ENCODE results near the gene SKOR1. TPM values are rescaled to one million over a fixed set of nuclear protein-coding genes. Genes with fewer than 3 reads are reported as not detected.

Gene SKOR1
- total and polyA plus RNA-seq, 2 of the 13 experiments (the other 11 are each of a cell fraction or from before 2014, with no cell fraction given), result 0.09 to 0.11 TPM

DNA sequence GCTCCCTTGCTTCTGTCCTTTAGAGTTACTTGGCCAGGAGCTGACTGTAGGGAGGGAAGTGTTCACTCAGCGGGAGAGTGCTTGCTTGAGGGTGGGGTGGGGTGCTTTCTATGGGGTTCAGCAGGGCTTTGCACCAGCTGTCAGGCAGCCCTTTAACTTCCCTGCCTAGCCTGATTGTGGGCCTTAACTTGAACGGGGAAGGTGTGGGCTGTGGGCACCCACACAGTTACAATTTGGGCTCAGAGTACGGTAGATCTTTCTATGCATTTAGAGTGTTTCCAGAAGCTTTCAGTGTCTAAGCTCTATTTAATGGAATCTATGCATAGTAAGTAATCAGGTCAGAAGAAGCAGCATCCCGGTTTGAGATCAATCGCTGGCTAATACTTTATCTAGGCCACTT is 48.2 kb upstream of the SKOR1 start (continued):
- no peak for TF ChIP-seq ZKSCAN8 (CRISPR knock-in tag; IDR thresholded peaks at IDR 0.05; ENCODE audit: borderline replicate concordance)

DNA sequence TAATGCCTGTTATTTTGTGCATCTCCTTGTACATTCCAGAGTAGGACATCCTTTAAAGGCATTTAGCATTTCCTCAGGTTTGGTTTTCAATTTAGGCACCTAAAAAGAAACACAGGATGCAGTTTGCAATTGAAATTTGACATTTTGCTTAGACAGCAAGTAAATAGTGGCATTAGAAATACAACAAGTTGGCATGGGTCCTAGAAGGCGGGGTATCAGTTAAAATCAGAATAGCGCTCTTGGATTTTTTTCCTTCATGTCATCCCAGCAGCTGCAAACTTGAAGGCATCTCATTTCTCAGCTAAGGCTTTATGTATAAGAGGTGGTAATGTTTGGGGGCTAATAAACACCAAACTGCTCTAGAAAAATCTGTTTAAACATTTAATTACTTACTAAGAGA is 47.5 kb upstream of the SKOR1 start:
- in situ Hi-C loops (cut with HindIII; ENCODE audit: extremely low pct_ligation_motif_present, low pct_unique_long_range_greater_than_20kb) (no loop called here), intact Hi-C loops (cut with micrococcal nuclease; ENCODE audit: unreplicated experiment) (no loop called here)
- Histone ChIP-seq H3K79me2 (ENCODE audit: insufficient read depth, low read length) (no peaks in the 10 kb centered on the region), H2AFZ (ENCODE audit: low read length) (no peak overlapping the region), H3K9me3 (ENCODE audit: low read length) (no peaks in the 10 kb centered on the region), H3K9ac (ENCODE audit: insufficient read depth, low read depth, low read length) (no peak overlapping the region), H3K4me1 (ENCODE audit: insufficient read depth, low read length) (no peaks in the 10 kb centered on the region), H3K4me3 (replicated peaks in 1 of 3; ENCODE audit: insufficient read depth in 1 of 3, low read depth in 2 of 3, low read length in 3 of 3) (no peak overlapping the region), H4K20me1 (ENCODE audit: insufficient read depth, low read length) (no peaks in the 10 kb centered on the region), H3K4me2 (ENCODE audit: low read depth, low read length) (no peak overlapping the region), H3K27ac (ENCODE audit: extremely low read length, insufficient read depth, low read length) (no peak overlapping the region), H3K27me3 (ENCODE audit: control insufficient read depth in 1 of 2, insufficient read depth in 2 of 2, low read length in 2 of 2) (no peaks in the 10 kb centered on the region), H3K36me3 (replicated peaks in 1 of 2; ENCODE audit: control insufficient read depth in 1 of 2, insufficient read depth in 2 of 2, low read length in 2 of 2) (0 out of 5 replicates have a peak, but pooled peaks cover 0 to 2% of the 10 kb centered on the region in 2 experiments)
- DNase-seq (ENCODE audit: low spot score), result no peak
- FAIRE-seq, result no peak
- ChIA-PET CTCF (ENCODE audit: low intra/inter-chr PET ratio, low total read pairs) (no interaction called here), POLR2A (no interaction called here)
- no TSS peak for BruUV-seq (replicated peaks)
- WGBS (ENCODE audit: low lambda C conversion rate), result 100% methylated on average over 2 of the region's 2 CpGs
- ATAC-seq, result no peak
- TF ChIP-seq ADNP (CRISPR knock-in tag; IDR thresholded peaks at IDR 0.05) (no peak), TBX3 (IDR thresholded peaks at IDR 0.05; ENCODE audit: borderline replicate concordance) (no peak), TCF7 (IDR thresholded peaks at IDR 0.05; ENCODE audit: low read depth) (no peak), IKZF1 (IDR thresholded peaks at IDR 0.05) (no peak), ZNF878 (CRISPR knock-in tag; IDR thresholded peaks at IDR 0.05) (no peak), ZNF773 (CRISPR knock-in tag; IDR thresholded peaks at IDR 0.05; ENCODE audit: borderline replicate concordance) (no peak)
- TF ChIP-seq, protein P1, sequence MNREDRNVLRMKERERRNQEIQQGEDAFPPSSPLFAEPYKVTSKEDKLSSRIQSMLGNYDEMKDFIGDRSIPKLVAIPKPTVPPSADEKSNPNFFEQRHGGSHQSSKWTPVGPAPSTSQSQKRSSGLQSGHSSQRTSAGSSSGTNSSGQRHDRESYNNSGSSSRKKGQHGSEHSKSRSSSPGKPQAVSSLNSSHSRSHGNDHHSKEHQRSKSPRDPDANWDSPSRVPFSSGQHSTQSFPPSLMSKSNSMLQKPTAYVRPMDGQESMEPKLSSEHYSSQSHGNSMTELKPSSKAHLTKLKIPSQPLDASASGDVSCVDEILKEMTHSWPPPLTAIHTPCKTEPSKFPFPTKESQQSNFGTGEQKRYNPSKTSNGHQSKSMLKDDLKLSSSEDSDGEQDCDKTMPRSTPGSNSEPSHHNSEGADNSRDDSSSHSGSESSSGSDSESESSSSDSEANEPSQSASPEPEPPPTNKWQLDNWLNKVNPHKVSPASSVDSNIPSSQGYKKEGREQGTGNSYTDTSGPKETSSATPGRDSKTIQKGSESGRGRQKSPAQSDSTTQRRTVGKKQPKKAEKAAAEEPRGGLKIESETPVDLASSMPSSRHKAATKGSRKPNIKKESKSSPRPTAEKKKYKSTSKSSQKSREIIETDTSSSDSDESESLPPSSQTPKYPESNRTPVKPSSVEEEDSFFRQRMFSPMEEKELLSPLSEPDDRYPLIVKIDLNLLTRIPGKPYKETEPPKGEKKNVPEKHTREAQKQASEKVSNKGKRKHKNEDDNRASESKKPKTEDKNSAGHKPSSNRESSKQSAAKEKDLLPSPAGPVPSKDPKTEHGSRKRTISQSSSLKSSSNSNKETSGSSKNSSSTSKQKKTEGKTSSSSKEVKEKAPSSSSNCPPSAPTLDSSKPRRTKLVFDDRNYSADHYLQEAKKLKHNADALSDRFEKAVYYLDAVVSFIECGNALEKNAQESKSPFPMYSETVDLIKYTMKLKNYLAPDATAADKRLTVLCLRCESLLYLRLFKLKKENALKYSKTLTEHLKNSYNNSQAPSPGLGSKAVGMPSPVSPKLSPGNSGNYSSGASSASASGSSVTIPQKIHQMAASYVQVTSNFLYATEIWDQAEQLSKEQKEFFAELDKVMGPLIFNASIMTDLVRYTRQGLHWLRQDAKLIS (CRISPR knock-in tag; IDR thresholded peaks at IDR 0.05), result no peak
- TF ChIP-seq, protein P2, sequence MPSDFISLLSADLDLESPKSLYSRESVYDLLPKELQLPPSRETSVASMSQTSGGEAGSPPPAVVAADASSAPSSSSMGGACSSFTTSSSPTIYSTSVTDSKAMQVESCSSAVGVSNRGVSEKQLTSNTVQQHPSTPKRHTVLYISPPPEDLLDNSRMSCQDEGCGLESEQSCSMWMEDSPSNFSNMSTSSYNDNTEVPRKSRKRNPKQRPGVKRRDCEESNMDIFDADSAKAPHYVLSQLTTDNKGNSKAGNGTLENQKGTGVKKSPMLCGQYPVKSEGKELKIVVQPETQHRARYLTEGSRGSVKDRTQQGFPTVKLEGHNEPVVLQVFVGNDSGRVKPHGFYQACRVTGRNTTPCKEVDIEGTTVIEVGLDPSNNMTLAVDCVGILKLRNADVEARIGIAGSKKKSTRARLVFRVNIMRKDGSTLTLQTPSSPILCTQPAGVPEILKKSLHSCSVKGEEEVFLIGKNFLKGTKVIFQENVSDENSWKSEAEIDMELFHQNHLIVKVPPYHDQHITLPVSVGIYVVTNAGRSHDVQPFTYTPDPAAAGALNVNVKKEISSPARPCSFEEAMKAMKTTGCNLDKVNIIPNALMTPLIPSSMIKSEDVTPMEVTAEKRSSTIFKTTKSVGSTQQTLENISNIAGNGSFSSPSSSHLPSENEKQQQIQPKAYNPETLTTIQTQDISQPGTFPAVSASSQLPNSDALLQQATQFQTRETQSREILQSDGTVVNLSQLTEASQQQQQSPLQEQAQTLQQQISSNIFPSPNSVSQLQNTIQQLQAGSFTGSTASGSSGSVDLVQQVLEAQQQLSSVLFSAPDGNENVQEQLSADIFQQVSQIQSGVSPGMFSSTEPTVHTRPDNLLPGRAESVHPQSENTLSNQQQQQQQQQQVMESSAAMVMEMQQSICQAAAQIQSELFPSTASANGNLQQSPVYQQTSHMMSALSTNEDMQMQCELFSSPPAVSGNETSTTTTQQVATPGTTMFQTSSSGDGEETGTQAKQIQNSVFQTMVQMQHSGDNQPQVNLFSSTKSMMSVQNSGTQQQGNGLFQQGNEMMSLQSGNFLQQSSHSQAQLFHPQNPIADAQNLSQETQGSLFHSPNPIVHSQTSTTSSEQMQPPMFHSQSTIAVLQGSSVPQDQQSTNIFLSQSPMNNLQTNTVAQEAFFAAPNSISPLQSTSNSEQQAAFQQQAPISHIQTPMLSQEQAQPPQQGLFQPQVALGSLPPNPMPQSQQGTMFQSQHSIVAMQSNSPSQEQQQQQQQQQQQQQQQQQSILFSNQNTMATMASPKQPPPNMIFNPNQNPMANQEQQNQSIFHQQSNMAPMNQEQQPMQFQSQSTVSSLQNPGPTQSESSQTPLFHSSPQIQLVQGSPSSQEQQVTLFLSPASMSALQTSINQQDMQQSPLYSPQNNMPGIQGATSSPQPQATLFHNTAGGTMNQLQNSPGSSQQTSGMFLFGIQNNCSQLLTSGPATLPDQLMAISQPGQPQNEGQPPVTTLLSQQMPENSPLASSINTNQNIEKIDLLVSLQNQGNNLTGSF (CRISPR knock-in tag; IDR thresholded peaks at IDR 0.05), result no peak
- TF ChIP-seq, protein P3, sequence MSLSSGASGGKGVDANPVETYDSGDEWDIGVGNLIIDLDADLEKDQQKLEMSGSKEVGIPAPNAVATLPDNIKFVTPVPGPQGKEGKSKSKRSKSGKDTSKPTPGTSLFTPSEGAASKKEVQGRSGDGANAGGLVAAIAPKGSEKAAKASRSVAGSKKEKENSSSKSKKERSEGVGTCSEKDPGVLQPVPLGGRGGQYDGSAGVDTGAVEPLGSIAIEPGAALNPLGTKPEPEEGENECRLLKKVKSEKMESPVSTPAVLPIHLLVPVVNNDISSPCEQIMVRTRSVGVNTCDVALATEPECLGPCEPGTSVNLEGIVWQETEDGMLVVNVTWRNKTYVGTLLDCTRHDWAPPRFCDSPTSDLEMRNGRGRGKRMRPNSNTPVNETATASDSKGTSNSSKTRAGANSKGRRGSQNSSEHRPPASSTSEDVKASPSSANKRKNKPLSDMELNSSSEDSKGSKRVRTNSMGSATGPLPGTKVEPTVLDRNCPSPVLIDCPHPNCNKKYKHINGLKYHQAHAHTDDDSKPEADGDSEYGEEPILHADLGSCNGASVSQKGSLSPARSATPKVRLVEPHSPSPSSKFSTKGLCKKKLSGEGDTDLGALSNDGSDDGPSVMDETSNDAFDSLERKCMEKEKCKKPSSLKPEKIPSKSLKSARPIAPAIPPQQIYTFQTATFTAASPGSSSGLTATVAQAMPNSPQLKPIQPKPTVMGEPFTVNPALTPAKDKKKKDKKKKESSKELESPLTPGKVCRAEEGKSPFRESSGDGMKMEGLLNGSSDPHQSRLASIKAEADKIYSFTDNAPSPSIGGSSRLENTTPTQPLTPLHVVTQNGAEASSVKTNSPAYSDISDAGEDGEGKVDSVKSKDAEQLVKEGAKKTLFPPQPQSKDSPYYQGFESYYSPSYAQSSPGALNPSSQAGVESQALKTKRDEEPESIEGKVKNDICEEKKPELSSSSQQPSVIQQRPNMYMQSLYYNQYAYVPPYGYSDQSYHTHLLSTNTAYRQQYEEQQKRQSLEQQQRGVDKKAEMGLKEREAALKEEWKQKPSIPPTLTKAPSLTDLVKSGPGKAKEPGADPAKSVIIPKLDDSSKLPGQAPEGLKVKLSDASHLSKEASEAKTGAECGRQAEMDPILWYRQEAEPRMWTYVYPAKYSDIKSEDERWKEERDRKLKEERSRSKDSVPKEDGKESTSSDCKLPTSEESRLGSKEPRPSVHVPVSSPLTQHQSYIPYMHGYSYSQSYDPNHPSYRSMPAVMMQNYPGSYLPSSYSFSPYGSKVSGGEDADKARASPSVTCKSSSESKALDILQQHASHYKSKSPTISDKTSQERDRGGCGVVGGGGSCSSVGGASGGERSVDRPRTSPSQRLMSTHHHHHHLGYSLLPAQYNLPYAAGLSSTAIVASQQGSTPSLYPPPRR (CRISPR knock-in tag; IDR thresholded peaks at IDR 0.05; ENCODE audit: borderline replicate concordance), result no peak

Data from HepG2 (cell line).